Endothelial cell of umbilical vein (primary cell): ENCODE results near the gene MRPL38. TPM values are rescaled to one million over a fixed set of nuclear protein-coding genes. Genes with fewer than 3 reads are reported as not detected.

Source experiments
- BruUV-seq: library from RNA; stranded (reverse); fragments of 400-500 nt; replicated peaks from 2 replicates; lab custom pipeline; 2021; lab: Mats Ljungman, UMichigan
- CTCF ChIA-PET: fragments of 300-600, 350-600 bp; sonication (Branson Sonifier 250); formaldehyde crosslinking; loops from one replicate; lab custom pipeline; 2021; ENCODE audit warnings: antibody characterized with exemption, inconsistent platforms; lab: Charles Lee
- POLR2A ChIA-PET: fragments of 300-600, 350-600 bp; sonication (Branson Sonifier 250); formaldehyde crosslinking; loops from one replicate; lab custom pipeline; 2021; ENCODE audit warnings: antibody characterized with exemption, inconsistent platforms; lab: Charles Lee
- DNase-seq: peaks from one replicate; pipeline ENCODE4 v3.0.0-alpha.2; 2011; ENCODE audit warnings: low read depth, low spot score
- FAIRE-seq: peaks from 2 replicates; lab custom pipeline; 2011; peaks lifted over from hg19 to GRCh38; lab: Jason Lieb, UNC
- H2AFZ ChIP-seq: 2 replicates; pipeline ENCODE4 v1.6.0; 2012; ENCODE audit warnings: low read depth, low read length, control low read depth, inconsistent platforms
- H3K27ac ChIP-seq: 2 replicates; pipeline ENCODE4 v1.5.1; 2011; ENCODE audit warnings: low read depth, mild to moderate bottlenecking, control low read depth, low read length, moderate library complexity; ENCODE audit not compliant: insufficient read depth
- H3K27me3 ChIP-seq, 2 experiments: 2 replicates each; pipeline versions ENCODE4 v1.6.0 to v1.6.1; 2011; ENCODE audit warnings: low read length in 2 of 2, mixed read lengths in 1 of 2; ENCODE audit not compliant: control insufficient read depth in 2 of 2, insufficient read depth in 2 of 2
- H3K36me3 ChIP-seq, 2 experiments: 2 replicates in 1 of 2; 3 replicates in 1 of 2; pipeline ENCODE4 v1.5.1; 2011; ENCODE audit warnings: low read length in 2 of 2, mild to moderate bottlenecking in 1 of 2, moderate library complexity in 1 of 2; ENCODE audit not compliant: control insufficient read depth in 2 of 2, insufficient read depth in 2 of 2; ENCODE audit errors: extremely low read depth in 1 of 2
- H3K4me1 ChIP-seq: 3 replicates; pipeline ENCODE4 v1.5.1; 2011; ENCODE audit warnings: mild to moderate bottlenecking, low read length; ENCODE audit not compliant: control insufficient read depth, insufficient read depth; ENCODE audit errors: extremely low read depth
- H3K4me2 ChIP-seq: 2 replicates; pipeline ENCODE4 v1.6.1; 2011; ENCODE audit warnings: low read length, control low read depth, mixed read lengths; ENCODE audit not compliant: insufficient read depth
- H3K4me3 ChIP-seq, 3 experiments: fragments of 200-600 bp in 1 of 3; sonication (generic), shearing (Covaris generic) in 1 of 3; replicated peaks in 1 of 3; 2 replicates each; pipeline ENCODE4 v1.5.1; 2011 to 2016; ENCODE audit warnings: control low read depth in 3 of 3, low read length in 3 of 3, mild to moderate bottlenecking in 2 of 3, inconsistent platforms in 1 of 3, low read depth in 1 of 3, moderate library complexity in 1 of 3; ENCODE audit not compliant: insufficient read depth in 1 of 3
- H3K79me2 ChIP-seq: 2 replicates; pipeline ENCODE4 v1.6.0; 2012; ENCODE audit warnings: low read length, inconsistent platforms; ENCODE audit not compliant: control insufficient read depth, insufficient read depth
- H3K9ac ChIP-seq: replicated peaks from 2 replicates; pipeline ENCODE3; 2011; ENCODE audit warnings: low read length, control low read depth; ENCODE audit not compliant: insufficient read depth; ENCODE audit errors: extremely low read depth
- H3K9me1 ChIP-seq: replicated peaks from 3 replicates; pipeline ENCODE4 v1.6.0; 2011; ENCODE audit warnings: mild to moderate bottlenecking, low read length; ENCODE audit not compliant: control insufficient read depth, insufficient read depth; ENCODE audit errors: extremely low read depth
- H3K9me3 ChIP-seq: replicated peaks from 2 replicates; pipeline ENCODE4 v1.5.1; 2012; ENCODE audit warnings: low read length, inconsistent platforms; ENCODE audit not compliant: control insufficient read depth, insufficient read depth
- H4K20me1 ChIP-seq: replicated peaks from 2 replicates; pipeline ENCODE3; 2011; ENCODE audit warnings: mild to moderate bottlenecking, low read length; ENCODE audit not compliant: control insufficient read depth, insufficient read depth; ENCODE audit errors: extremely low read depth
- CTCF ChIP-seq, 2 donors: IDR thresholded peaks; 1 replicate in 1 of 2; 2 replicates in 1 of 2; pipeline ENCODE4 v1.5.1; 2011; ENCODE audit warnings: low read length in 2 of 2, mild to moderate bottlenecking in 2 of 2, moderate library complexity in 2 of 2, control low read depth in 1 of 2, inconsistent platforms in 1 of 2, low read depth in 1 of 2; ENCODE audit not compliant: insufficient read depth in 1 of 2; ENCODE audit errors: extremely low read depth in 1 of 2
- EZH2 ChIP-seq: IDR thresholded peaks from 2 replicates; pipeline ENCODE4 v1.6.1; 2012; ENCODE audit warnings: borderline replicate concordance, low read depth, mild to moderate bottlenecking, moderate library complexity, low read length, inconsistent platforms; ENCODE audit not compliant: severe bottlenecking
- FOS ChIP-seq: IDR thresholded peaks from 2 replicates; pipeline ENCODE4 v1.6.1; 2011; ENCODE audit warnings: mild to moderate bottlenecking, low read length, moderate library complexity, borderline replicate concordance; ENCODE audit not compliant: insufficient read depth
- GATA2 ChIP-seq: IDR thresholded peaks from 2 replicates; pipeline ENCODE4 v1.7.0; 2011; ENCODE audit warnings: low read depth, mild to moderate bottlenecking, moderate library complexity, mixed read lengths, low read length; ENCODE audit not compliant: insufficient read length, insufficient read depth
- JUN ChIP-seq: IDR thresholded peaks from 2 replicates; pipeline ENCODE4 v1.6.1; 2011; ENCODE audit warnings: borderline replicate concordance, low read depth; ENCODE audit not compliant: insufficient read length, insufficient read depth
- MAX ChIP-seq: IDR thresholded peaks from 2 replicates; pipeline ENCODE4 v1.6.1; 2011; ENCODE audit not compliant: insufficient read depth, insufficient read length
- MYC ChIP-seq: IDR thresholded peaks from one replicate; pipeline ENCODE4 v1.6.1; 2011; ENCODE audit warnings: mild to moderate bottlenecking, low read depth, low read length
- POLR2A ChIP-seq: IDR thresholded peaks from 2 replicates; pipeline ENCODE4 v1.6.1; 2012; ENCODE audit warnings: low read depth, mild to moderate bottlenecking, control low read depth, low read length
- POLR2AphosphoS5 ChIP-seq: IDR thresholded peaks from 2 replicates; pipeline ENCODE4 v1.6.1; 2012; ENCODE audit warnings: low read depth, mild to moderate bottlenecking, control low read depth, low read length, moderate library complexity; ENCODE audit not compliant: insufficient read depth
- dilution Hi-C: fragments of 300-500 bp; cut with MboI; formaldehyde crosslinking; loops from one replicate; pipeline ENCODE4 v1.15.0; 2019; ENCODE audit warnings: low sequenced_read_pairs; ENCODE audit not compliant: extremely low pct_ligation_motif_present
- intact Hi-C: fragments of 100-400 bp; cut with micrococcal nuclease; formaldehyde crosslinking; loops from one replicate; pipeline ENCODE4 v1.10.0; 2022
- polyA plus RNA-seq, 4 experiments: library from polyadenylated mRNA; depleted of rRNA in 3 of 4; stranded (reverse) in 3 of 4; unstranded in 1 of 4; fragments of >200 nt; gene quantifications; 2 replicates each; pipeline versions ENCODE4 v1.2.1 to v1.2.3, GENCODE V29; 2011 to 2012; ENCODE audit warnings: missing spikeins in 1 of 4
- total RNA-seq: library from RNA; stranded (reverse); gene quantifications from 2 replicates; pipeline ENCODE4 v1.2.3, GENCODE V29; 2021

MRPL38 gene
- total and polyA plus RNA-seq, 2 donors (not counting 3 experiments of a cell fraction or from before 2014, with no cell fraction given): 82.7 to 93.8 TPM

GRCh38 chr17:75913537-75914210 lies 9.0 kb upstream of the MRPL38 start:
- H2AFZ ChIP-seq: no peak overlapping the region
- no peaks in the 10 kb centered on the region for H3K79me2 ChIP-seq
- FAIRE-seq: no peak
- no peaks in the 10 kb centered on the region for H3K9me1 ChIP-seq
- POLR2A ChIA-PET: no interaction called here
- dilution Hi-C loops: no loop called here
- no peaks in the 10 kb centered on the region for H3K36me3 ChIP-seq
- intact Hi-C loops: no loop called here
- H3K4me1 ChIP-seq: no peaks in the 10 kb centered on the region
- no peak overlapping the region for H3K27ac ChIP-seq
- H3K4me2 ChIP-seq: no peak overlapping the region
- no peaks in the 10 kb centered on the region for H3K9me3 ChIP-seq
- no TSS peak for BruUV-seq
- TF ChIP-seq MAX (no peak), MYC (no peak), JUN (no peak), FOS (no peak), EZH2 (no peak), CTCF (IDR thresholded peaks at IDR 0.05; ENCODE audit: extremely low read depth in 1 of 2, insufficient read depth in 1 of 2, low read depth in 1 of 2, low read length in 2 of 2) (no peak), POLR2A (no peak), POLR2AphosphoS5 (no peak), GATA2 (no peak)
- no peaks in the 10 kb centered on the region for H4K20me1 ChIP-seq
- no peak for DNase-seq
- CTCF ChIA-PET: interaction anchor here (2.3 kb wide), 1 partner anchor 9 kb away, joined by 7 read pairs; the partner anchor contains the start of gene MRPL38
- H3K9ac ChIP-seq: no peak overlapping the region
- no peaks in the 10 kb centered on the region for H3K27me3 ChIP-seq
- H3K4me3 ChIP-seq: no peak overlapping the region
